ENCODE measurements around the gene P3H4.

DNA sequence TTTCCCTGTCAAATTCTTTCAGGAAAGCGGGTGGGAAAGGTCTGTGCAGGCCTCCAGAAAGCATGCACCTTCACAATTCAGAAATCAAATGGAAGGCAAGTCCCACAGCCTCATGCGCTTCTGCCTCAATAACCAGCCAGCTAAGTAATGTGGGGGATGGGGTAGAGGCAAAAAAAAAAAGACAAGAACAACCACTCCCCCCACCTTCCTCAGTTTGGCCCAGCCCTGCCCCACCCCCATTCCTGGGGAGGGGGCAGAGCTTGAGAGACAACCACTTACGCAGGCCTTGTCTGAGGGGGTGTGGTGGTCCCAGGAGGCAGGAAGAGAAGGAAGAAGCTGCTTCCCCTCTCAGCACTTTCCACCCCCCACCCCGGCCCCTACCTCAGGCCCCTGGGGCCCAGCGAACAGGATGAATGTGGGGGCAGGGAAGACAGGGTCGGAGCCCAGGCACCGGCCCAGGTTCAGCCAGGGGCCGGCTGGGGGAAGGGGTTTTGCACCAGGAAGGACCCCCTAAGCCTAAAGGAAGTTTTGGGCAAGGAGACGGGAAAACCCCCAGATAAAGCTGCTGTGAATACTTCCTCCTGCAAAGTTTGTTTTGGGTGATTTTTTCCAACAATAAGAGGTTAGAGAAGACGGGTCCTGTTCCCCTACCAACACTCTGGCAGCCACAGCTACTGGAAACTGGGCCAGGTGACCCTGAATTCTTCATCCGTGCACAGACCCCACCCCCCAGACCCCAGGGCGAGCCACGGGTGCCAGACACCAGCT, 26.5 kb downstream of the P3H4 start:
- TF ChIP-seq, protein P1, sequence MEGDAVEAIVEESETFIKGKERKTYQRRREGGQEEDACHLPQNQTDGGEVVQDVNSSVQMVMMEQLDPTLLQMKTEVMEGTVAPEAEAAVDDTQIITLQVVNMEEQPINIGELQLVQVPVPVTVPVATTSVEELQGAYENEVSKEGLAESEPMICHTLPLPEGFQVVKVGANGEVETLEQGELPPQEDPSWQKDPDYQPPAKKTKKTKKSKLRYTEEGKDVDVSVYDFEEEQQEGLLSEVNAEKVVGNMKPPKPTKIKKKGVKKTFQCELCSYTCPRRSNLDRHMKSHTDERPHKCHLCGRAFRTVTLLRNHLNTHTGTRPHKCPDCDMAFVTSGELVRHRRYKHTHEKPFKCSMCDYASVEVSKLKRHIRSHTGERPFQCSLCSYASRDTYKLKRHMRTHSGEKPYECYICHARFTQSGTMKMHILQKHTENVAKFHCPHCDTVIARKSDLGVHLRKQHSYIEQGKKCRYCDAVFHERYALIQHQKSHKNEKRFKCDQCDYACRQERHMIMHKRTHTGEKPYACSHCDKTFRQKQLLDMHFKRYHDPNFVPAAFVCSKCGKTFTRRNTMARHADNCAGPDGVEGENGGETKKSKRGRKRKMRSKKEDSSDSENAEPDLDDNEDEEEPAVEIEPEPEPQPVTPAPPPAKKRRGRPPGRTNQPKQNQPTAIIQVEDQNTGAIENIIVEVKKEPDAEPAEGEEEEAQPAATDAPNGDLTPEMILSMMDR (IDR thresholded peaks at IDR 0.05; ENCODE audit: low read length) = no peak
- no peak for TF ChIP-seq EZH2 (optimal IDR thresholded peaks at IDR 0.05; ENCODE audit: low read depth, low read length)
- TF ChIP-seq EZH2phosphoT487 (IDR thresholded peaks at IDR 0.05; ENCODE audit: low read length) = no peak
